ENCODE measurements around the gene CDH24. TPM values are rescaled to one million over a fixed set of nuclear protein-coding genes. Genes with fewer than 3 reads are reported as not detected.

Gene CDH24
- total and polyA plus RNA-seq, 9 of the 15 experiments (the other 6 are each of a cell fraction or from before 2014, with no cell fraction given), result 0.04 to 16.2 (median 4.9) TPM

DNA sequence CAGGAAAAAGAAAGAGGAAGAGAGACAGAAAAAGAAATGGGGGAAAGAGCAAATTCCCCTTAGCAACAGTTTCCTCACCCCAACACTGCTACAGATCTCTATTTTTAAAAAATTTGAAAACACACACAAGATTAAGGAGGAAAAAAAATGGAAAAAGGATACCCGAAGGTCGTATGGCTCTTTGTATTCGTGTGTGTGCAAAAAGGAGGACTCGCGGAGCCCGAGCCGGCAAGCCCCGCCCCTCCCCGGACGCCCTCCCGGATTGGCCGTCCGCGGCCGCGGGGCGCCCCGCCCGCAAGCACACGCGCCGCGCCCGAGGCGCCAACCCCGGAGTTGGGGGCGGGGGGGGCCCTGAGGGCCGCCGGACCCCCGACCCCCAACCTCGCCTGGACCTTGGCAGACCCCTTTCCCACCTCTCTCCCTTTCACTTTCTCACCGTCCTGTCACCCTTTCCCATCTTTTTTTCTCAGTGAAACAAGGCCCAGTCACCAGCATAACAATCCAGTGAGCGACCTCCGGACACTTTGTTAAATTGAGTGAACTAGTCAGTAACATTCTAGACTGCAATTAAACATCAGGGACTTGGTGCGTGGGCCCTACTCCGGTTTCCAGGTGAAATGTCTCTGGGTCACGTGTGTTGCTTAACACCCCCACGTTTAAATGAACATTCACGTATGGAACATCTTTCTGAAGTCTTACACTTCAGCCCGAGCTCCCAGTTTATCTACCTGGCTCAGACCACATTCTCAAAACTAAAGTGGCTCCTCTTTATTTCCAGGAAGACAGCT lies 47.2 kb downstream of the CDH24 start, which contains the start of gene C14orf93 (continued):
- TF ChIP-seq ELF1 (tag; IDR thresholded peaks at IDR 0.05), result 0 out of 2 replicates have a peak, but pooled peaks have one; percentile 2
- TF ChIP-seq ZNF76 (CRISPR knock-in tag; IDR thresholded peaks at IDR 0.05; ENCODE audit: borderline replicate concordance), result no peak
- TF ChIP-seq, protein P1, sequence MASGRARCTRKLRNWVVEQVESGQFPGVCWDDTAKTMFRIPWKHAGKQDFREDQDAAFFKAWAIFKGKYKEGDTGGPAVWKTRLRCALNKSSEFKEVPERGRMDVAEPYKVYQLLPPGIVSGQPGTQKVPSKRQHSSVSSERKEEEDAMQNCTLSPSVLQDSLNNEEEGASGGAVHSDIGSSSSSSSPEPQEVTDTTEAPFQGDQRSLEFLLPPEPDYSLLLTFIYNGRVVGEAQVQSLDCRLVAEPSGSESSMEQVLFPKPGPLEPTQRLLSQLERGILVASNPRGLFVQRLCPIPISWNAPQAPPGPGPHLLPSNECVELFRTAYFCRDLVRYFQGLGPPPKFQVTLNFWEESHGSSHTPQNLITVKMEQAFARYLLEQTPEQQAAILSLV (tag; IDR thresholded peaks at IDR 0.05), result no peak
- TF ChIP-seq ERF (CRISPR knock-in tag; IDR thresholded peaks at IDR 0.05), result no peak
- no peak for TF ChIP-seq TCF7 (IDR thresholded peaks at IDR 0.05; ENCODE audit: borderline replicate concordance)
- no peak for TF ChIP-seq MAFG (tag; conservative IDR thresholded peaks at IDR 0.05)
- TF ChIP-seq SREBF1 (IDR thresholded peaks at IDR 0.05; ENCODE audit: borderline replicate concordance, low read depth, low read length), result no peak
- TF ChIP-seq SLC30A9 (CRISPR knock-in tag; IDR thresholded peaks at IDR 0.05), result no peak
- TF ChIP-seq, protein P2, sequence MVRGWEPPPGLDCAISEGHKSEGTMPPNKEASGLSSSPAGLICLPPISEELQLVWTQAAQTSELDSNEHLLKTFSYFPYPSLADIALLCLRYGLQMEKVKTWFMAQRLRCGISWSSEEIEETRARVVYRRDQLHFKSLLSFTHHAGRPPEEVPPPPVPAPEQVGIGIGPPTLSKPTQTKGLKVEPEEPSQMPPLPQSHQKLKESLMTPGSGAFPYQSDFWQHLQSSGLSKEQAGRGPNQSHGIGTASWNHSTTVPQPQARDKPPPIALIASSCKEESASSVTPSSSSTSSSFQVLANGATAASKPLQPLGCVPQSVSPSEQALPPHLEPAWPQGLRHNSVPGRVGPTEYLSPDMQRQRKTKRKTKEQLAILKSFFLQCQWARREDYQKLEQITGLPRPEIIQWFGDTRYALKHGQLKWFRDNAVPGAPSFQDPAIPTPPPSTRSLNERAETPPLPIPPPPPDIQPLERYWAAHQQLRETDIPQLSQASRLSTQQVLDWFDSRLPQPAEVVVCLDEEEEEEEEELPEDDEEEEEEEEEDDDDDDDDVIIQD (CRISPR knock-in tag; IDR thresholded peaks at IDR 0.05), result no peak
- TF ChIP-seq NELFE (IDR thresholded peaks at IDR 0.05; ENCODE audit: insufficient read depth, insufficient read length), result no peak
- TF ChIP-seq GTF2F1 (IDR thresholded peaks at IDR 0.05; ENCODE audit: low read depth, low read length), result no peak
- TF ChIP-seq KLF13 (tag; IDR thresholded peaks at IDR 0.05; ENCODE audit: borderline replicate concordance, low read depth), result no peak
- TF ChIP-seq, protein P3, sequence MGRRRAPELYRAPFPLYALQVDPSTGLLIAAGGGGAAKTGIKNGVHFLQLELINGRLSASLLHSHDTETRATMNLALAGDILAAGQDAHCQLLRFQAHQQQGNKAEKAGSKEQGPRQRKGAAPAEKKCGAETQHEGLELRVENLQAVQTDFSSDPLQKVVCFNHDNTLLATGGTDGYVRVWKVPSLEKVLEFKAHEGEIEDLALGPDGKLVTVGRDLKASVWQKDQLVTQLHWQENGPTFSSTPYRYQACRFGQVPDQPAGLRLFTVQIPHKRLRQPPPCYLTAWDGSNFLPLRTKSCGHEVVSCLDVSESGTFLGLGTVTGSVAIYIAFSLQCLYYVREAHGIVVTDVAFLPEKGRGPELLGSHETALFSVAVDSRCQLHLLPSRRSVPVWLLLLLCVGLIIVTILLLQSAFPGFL (CRISPR knock-in tag; IDR thresholded peaks at IDR 0.05), result no peak
- TF ChIP-seq FOXK1 (CRISPR knock-in tag; IDR thresholded peaks at IDR 0.05; ENCODE audit: borderline replicate concordance), result no peak
- TF ChIP-seq SMARCE1 (IDR thresholded peaks at IDR 0.05), result no peak; the same call in 1 of the 2 replicates
- peak; percentile 36; the same call in 1 of the 2 replicates for TF ChIP-seq LCOR (CRISPR knock-in tag; IDR thresholded peaks at IDR 0.05)
- TF ChIP-seq MEF2A (IDR thresholded peaks at IDR 0.05; ENCODE audit: control insufficient read depth, low read depth, low read length), result 0 out of 2 replicates have a peak, but pooled peaks have one; percentile 22
- TF ChIP-seq, protein P4, sequence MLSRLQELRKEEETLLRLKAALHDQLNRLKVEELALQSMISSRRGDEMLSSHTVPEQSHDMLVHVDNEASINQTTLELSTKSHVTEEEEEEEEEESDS (CRISPR knock-in tag; IDR thresholded peaks at IDR 0.05), result no peak
- TF ChIP-seq CAMTA2 (CRISPR knock-in tag; conservative IDR thresholded peaks at IDR 0.05), result no peak
- TF ChIP-seq EZH2 (IDR thresholded peaks at IDR 0.05; ENCODE audit: borderline replicate concordance, low read depth, low read length), result no peak
- TF ChIP-seq, protein P5, sequence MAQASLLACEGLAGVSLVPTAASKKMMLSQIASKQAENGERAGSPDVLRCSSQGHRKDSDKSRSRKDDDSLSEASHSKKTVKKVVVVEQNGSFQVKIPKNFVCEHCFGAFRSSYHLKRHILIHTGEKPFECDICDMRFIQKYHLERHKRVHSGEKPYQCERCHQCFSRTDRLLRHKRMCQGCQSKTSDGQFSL (CRISPR knock-in tag; IDR thresholded peaks at IDR 0.05), result no peak
- TF ChIP-seq, protein P5 (tag; IDR thresholded peaks at IDR 0.05), result peak in 1 of 2 experiments; percentile 71; a peak in 2 of 4 replicates
- TF ChIP-seq, protein P6, sequence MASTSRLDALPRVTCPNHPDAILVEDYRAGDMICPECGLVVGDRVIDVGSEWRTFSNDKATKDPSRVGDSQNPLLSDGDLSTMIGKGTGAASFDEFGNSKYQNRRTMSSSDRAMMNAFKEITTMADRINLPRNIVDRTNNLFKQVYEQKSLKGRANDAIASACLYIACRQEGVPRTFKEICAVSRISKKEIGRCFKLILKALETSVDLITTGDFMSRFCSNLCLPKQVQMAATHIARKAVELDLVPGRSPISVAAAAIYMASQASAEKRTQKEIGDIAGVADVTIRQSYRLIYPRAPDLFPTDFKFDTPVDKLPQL (IDR thresholded peaks at IDR 0.05; ENCODE audit: extremely low read depth, insufficient read length), result no peak
